H9 (cell line): Measurements from ENCODE around the gene PPHLN1. TPM values are rescaled to one million over a fixed set of nuclear protein-coding genes. Genes with fewer than 3 reads are reported as not detected.

Experiments used
- DNase-seq: peaks from one replicate; pipeline ENCODE4 v3.0.0-alpha.2; 2017
- H2AFZ ChIP-seq: one replicate; pipeline ENCODE4 v1.6.1; 2013; ENCODE audit warnings: mild to moderate bottlenecking, low read length, control low read depth, moderate library complexity
- H2AK5ac ChIP-seq: 2 replicates; pipeline ENCODE4 v1.6.1; 2013; ENCODE audit warnings: low read length, control low read depth, mixed read lengths; ENCODE audit not compliant: insufficient read length
- H2BK120ac ChIP-seq: one replicate; pipeline ENCODE4 v1.6.1; 2013; ENCODE audit warnings: low read depth, mild to moderate bottlenecking, low read length, control low read depth, inconsistent platforms; ENCODE audit not compliant: poor library complexity, severe bottlenecking
- H2BK12ac ChIP-seq: 2 replicates; pipeline ENCODE4 v1.6.1; 2013; ENCODE audit warnings: low read length, control low read depth, mixed read lengths, low read depth; ENCODE audit not compliant: insufficient read length
- H2BK15ac ChIP-seq: 2 replicates; pipeline ENCODE4 v1.6.1; 2013; ENCODE audit warnings: low read depth, low read length, control low read depth
- H2BK20ac ChIP-seq: one replicate; pipeline ENCODE4 v1.6.1; 2013; ENCODE audit warnings: low read depth, mild to moderate bottlenecking, low read length, control low read depth, inconsistent platforms; ENCODE audit not compliant: poor library complexity, severe bottlenecking
- H2BK5ac ChIP-seq: 2 replicates; pipeline ENCODE4 v1.6.1; 2013; ENCODE audit warnings: low read length, control low read depth, mixed read lengths; ENCODE audit not compliant: insufficient read length
- H3K14ac ChIP-seq: 2 replicates; pipeline ENCODE4 v1.6.1; 2013; ENCODE audit warnings: low read length, control low read depth; ENCODE audit not compliant: insufficient read depth
- H3K18ac ChIP-seq: 2 replicates; pipeline ENCODE4 v1.6.1; 2013; ENCODE audit warnings: low read depth, mild to moderate bottlenecking, mixed read lengths, low read length, control low read depth; ENCODE audit not compliant: insufficient read length
- H3K23ac ChIP-seq: 2 replicates; pipeline ENCODE4 v1.6.1; 2013; ENCODE audit warnings: low read length, control low read depth, mixed read lengths, low read depth; ENCODE audit not compliant: insufficient read length
- H3K23me2 ChIP-seq: 2 replicates; pipeline ENCODE4 v1.6.1; 2013; ENCODE audit warnings: low read depth, mild to moderate bottlenecking, mixed read lengths, low read length, control low read depth; ENCODE audit not compliant: insufficient read length, poor library complexity, severe bottlenecking
- H3K27ac ChIP-seq: 2 replicates; pipeline ENCODE4 v1.5.1; 2013; ENCODE audit warnings: low read length, control low read depth, mixed read lengths, low read depth; ENCODE audit not compliant: insufficient read length
- H3K27me3 ChIP-seq: 2 replicates; pipeline ENCODE4 v1.6.1; 2013; ENCODE audit warnings: low read length, control low read depth, inconsistent platforms; ENCODE audit not compliant: insufficient read depth
- H3K4ac ChIP-seq: 2 replicates; pipeline ENCODE4 v1.6.1; 2013; ENCODE audit warnings: low read depth, mild to moderate bottlenecking, control low read depth, inconsistent platforms, low read length, moderate library complexity
- H3K4me1 ChIP-seq: 2 replicates; pipeline ENCODE4 v1.6.1; 2013; ENCODE audit warnings: low read length, control low read depth, inconsistent platforms; ENCODE audit not compliant: insufficient read depth
- H3K4me2 ChIP-seq: 2 replicates; pipeline ENCODE4 v1.6.1; 2013; ENCODE audit warnings: low read length, control low read depth, mixed read lengths; ENCODE audit not compliant: insufficient read length, insufficient read depth
- H3K56ac ChIP-seq: 2 replicates; pipeline ENCODE4 v1.6.1; 2013; ENCODE audit warnings: low read depth, mild to moderate bottlenecking, mixed read lengths, low read length, control low read depth; ENCODE audit not compliant: insufficient read length
- H3K79me1 ChIP-seq: 2 replicates; pipeline ENCODE4 v1.6.1; 2013; ENCODE audit warnings: low read depth, mild to moderate bottlenecking, moderate library complexity, low read length, control low read depth, inconsistent platforms; ENCODE audit not compliant: insufficient read depth, poor library complexity, severe bottlenecking
- H3K79me2 ChIP-seq: 2 replicates; pipeline ENCODE4 v1.6.1; 2013; ENCODE audit warnings: low read length, control low read depth, inconsistent platforms; ENCODE audit not compliant: insufficient read depth
- H3K9ac ChIP-seq: 2 replicates; pipeline ENCODE4 v1.6.1; 2013; ENCODE audit warnings: low read length, control low read depth, mixed read lengths; ENCODE audit not compliant: insufficient read length; ENCODE audit errors: extremely low read depth
- H3K9me3 ChIP-seq: one replicate; pipeline ENCODE4 v1.6.1; 2013; ENCODE audit warnings: low read depth, low read length, inconsistent platforms; ENCODE audit not compliant: control insufficient read depth
- H3T11ph ChIP-seq: one replicate; pipeline ENCODE4 v1.6.1; 2013; ENCODE audit warnings: mild to moderate bottlenecking, low read length, control low read depth, inconsistent platforms
- H4K20me1 ChIP-seq: one replicate; pipeline ENCODE4 v1.6.1; 2013; ENCODE audit not compliant: control insufficient read depth, insufficient read length, insufficient read depth
- H4K5ac ChIP-seq: 2 replicates; pipeline ENCODE4 v1.6.1; 2013; ENCODE audit warnings: low read depth, mild to moderate bottlenecking, mixed read lengths, low read length, control low read depth; ENCODE audit not compliant: insufficient read length
- H4K8ac ChIP-seq: replicated peaks from 2 replicates; pipeline ENCODE4 v1.6.1; 2013; ENCODE audit warnings: low read length, control low read depth, mixed read lengths, low read depth; ENCODE audit not compliant: insufficient read length
- H4K91ac ChIP-seq: 2 replicates; pipeline ENCODE4 v1.6.1; 2013; ENCODE audit warnings: low read depth, mild to moderate bottlenecking, moderate library complexity, mixed read lengths, low read length, control low read depth; ENCODE audit not compliant: insufficient read length
- H3K27ac Mint-ChIP-seq, 3 experiments: 2 replicates in 2 of 3; 3 replicates in 1 of 3; pipeline ENCODE4 v1.8.0; 2020 to 2021; ENCODE audit warnings: mixed read lengths in 3 of 3, mild to moderate bottlenecking in 1 of 3, moderate library complexity in 1 of 3
- H3K27me3 Mint-ChIP-seq: 2 replicates; pipeline ENCODE4 v1.8.0; 2021; ENCODE audit warnings: low read depth, mild to moderate bottlenecking, moderate library complexity, mixed read lengths
- H3K36me3 Mint-ChIP-seq, 3 experiments: 2 replicates in 2 of 3; 3 replicates in 1 of 3; pipeline ENCODE4 v1.8.0; 2020 to 2021; ENCODE audit warnings: low read depth in 3 of 3, mixed read lengths in 3 of 3; ENCODE audit not compliant: insufficient read depth in 1 of 3
- H3K4me1 Mint-ChIP-seq, 2 experiments: 2 replicates each; pipeline ENCODE4 v1.8.0; 2020; ENCODE audit warnings: mixed read lengths in 2 of 2
- H3K4me3 Mint-ChIP-seq, 2 experiments: 2 replicates in 1 of 2; 3 replicates in 1 of 2; pipeline ENCODE4 v1.8.0; 2020 to 2021; ENCODE audit warnings: mild to moderate bottlenecking in 2 of 2, mixed read lengths in 2 of 2, moderate library complexity in 1 of 2
- H3K9me3 Mint-ChIP-seq, 2 experiments: 2 replicates in 1 of 2; 3 replicates in 1 of 2; pipeline ENCODE4 v1.8.0; 2020; ENCODE audit warnings: mild to moderate bottlenecking in 2 of 2, mixed read lengths in 2 of 2, moderate library complexity in 1 of 2
- CTCF ChIP-seq: fragments of 200-600 bp; sonication (generic); conservative IDR thresholded peaks from 3 replicates; pipeline ENCODE4 v1.8.0; 2021; ENCODE audit warnings: antibody characterized with exemption, mild to moderate bottlenecking
- WGBS: extraction: QIAGEN DNeasy Blood & Tissue Kit; methylation state at CpG from one replicate; pipeline ENCODE4 v1.1.7; 2013; ENCODE audit warnings: missing lambda C conversion rate, low lambda C conversion rate, mixed read lengths; ENCODE audit not compliant: insufficient read length; ENCODE audit errors: extremely low coverage; 5-methylcytosine and 5-hydroxymethylcytosine counted together
- total RNA-seq: library from RNA; stranded (reverse); gene quantifications from 2 replicates; pipeline ENCODE4 v1.2.1, GENCODE V29; 2021

PPHLN1 gene
- total RNA-seq, 1 experiment from 2014 or later = 66.2 TPM

- H3K36me3 Mint-ChIP-seq = no peaks in the 10 kb centered on the region
- no CpG with 5 or more reads among the region's 3 CpGs for WGBS
These were observed 44.1 kb upstream of the PPHLN1 start for GRCh38 chr12:42281844-42282243.

More at GRCh38 chr12:42281844-42282243, 44.1 kb upstream of the PPHLN1 start:
- Histone ChIP-seq H2BK12ac (no peak overlapping the region), H3T11ph (no peak overlapping the region), H2BK20ac (no peak overlapping the region), H3K9ac (no peak overlapping the region), H2BK5ac (no peak overlapping the region), H3K56ac (no peak overlapping the region), H3K27me3 (no peaks in the 10 kb centered on the region), H2BK120ac (no peak overlapping the region), H4K91ac (no peak overlapping the region), H2AK5ac (no peak overlapping the region), H3K27ac (no peak overlapping the region), H3K4me2 (no peak overlapping the region), H4K20me1 (no peaks in the 10 kb centered on the region), H2BK15ac (no peak overlapping the region), H3K9me3 (no peaks in the 10 kb centered on the region), H3K4ac (no peak overlapping the region), H4K8ac (no peak overlapping the region), H3K4me1 (no peaks in the 10 kb centered on the region), H3K23ac (no peak overlapping the region), H3K79me1 (no peaks in the 10 kb centered on the region), H3K79me2 (no peaks in the 10 kb centered on the region), H3K23me2 (no peaks in the 10 kb centered on the region), H3K14ac (no peak overlapping the region), H2AFZ (no peak overlapping the region), H4K5ac (no peak overlapping the region), H3K18ac (no peak overlapping the region)
- H3K27me3 Mint-ChIP-seq = peaks cover 19% of the 10 kb centered on the region
- TF ChIP-seq CTCF = no peak
- no peak for DNase-seq
- H3K27ac Mint-ChIP-seq = no peak overlapping the region
- H3K9me3 Mint-ChIP-seq = no peaks in the 10 kb centered on the region
- no peak overlapping the region for H3K4me3 Mint-ChIP-seq
- no peaks in the 10 kb centered on the region for H3K4me1 Mint-ChIP-seq
